CD4-positive, alpha-beta memory T cell (primary cell): ENCODE measurements around the gene MAP3K20. TPM values are rescaled to one million over a fixed set of nuclear protein-coding genes. Genes with fewer than 3 reads are reported as not detected.

ENCODE experiments used
- CTCF ChIA-PET: fragments of 350-600 bp; sonication (Branson Sonifier 250); formaldehyde crosslinking; loops from one replicate; lab custom pipeline; 2021; ENCODE audit warnings: inconsistent platforms; ENCODE audit not compliant: partially characterized antibody; lab: Charles Lee
- POLR2A ChIA-PET: fragments of 350-600 bp; sonication (Branson Sonifier 250); formaldehyde crosslinking; loops from one replicate; lab custom pipeline; 2021; ENCODE audit not compliant: partially characterized antibody; lab: Charles Lee
- DNase-seq, 5 donors: peaks; one replicate each; pipeline versions ENCODE4 v3.0.0 to v3.0.0-alpha.2; 2020 to 2022; ENCODE audit warnings: mixed read lengths in 1 of 5
- H3K27ac ChIP-seq: one replicate; pipeline ENCODE4 v1.7.0; 2013; ENCODE audit warnings: low read depth, low read length
- H3K27me3 ChIP-seq: 2 replicates; pipeline ENCODE4 v1.7.0; 2013; ENCODE audit warnings: mild to moderate bottlenecking, low read length, moderate library complexity; ENCODE audit not compliant: insufficient read depth
- H3K36me3 ChIP-seq: 2 replicates; pipeline ENCODE4 v1.7.0; 2013; ENCODE audit warnings: mild to moderate bottlenecking, low read length, moderate library complexity; ENCODE audit not compliant: insufficient read depth
- H3K4me1 ChIP-seq: 2 replicates; pipeline ENCODE4 v1.7.0; 2013; ENCODE audit warnings: mild to moderate bottlenecking, low read length, moderate library complexity; ENCODE audit not compliant: insufficient read depth
- H3K4me3 ChIP-seq, 2 donors: one replicate each; pipeline ENCODE4 v1.7.0; 2013; ENCODE audit warnings: low read length in 2 of 2, mild to moderate bottlenecking in 1 of 2
- H3K9me3 ChIP-seq, 2 donors: one replicate each; pipeline ENCODE4 v1.7.0; 2013; ENCODE audit warnings: low read length in 2 of 2, control low read depth in 1 of 2; ENCODE audit not compliant: control insufficient read depth in 1 of 2
- H3K27ac Mint-ChIP-seq, 7 donors: one replicate each; pipeline ENCODE4 v1.8.0; 2020 to 2021; ENCODE audit warnings: mixed read lengths in 7 of 7, mild to moderate bottlenecking in 6 of 7, inconsistent platforms in 3 of 7, moderate library complexity in 3 of 7
- H3K27me3 Mint-ChIP-seq, 2 donors: one replicate each; pipeline ENCODE4 v1.8.0; 2020 to 2021; ENCODE audit warnings: mixed read lengths in 2 of 2
- H3K36me3 Mint-ChIP-seq, 2 donors: one replicate each; pipeline ENCODE4 v1.8.0; 2020 to 2021; ENCODE audit warnings: mixed read lengths in 2 of 2, inconsistent platforms in 1 of 2, mild to moderate bottlenecking in 1 of 2
- H3K4me1 Mint-ChIP-seq, 4 donors: one replicate each; pipeline ENCODE4 v1.8.0; 2020 to 2021; ENCODE audit warnings: mixed read lengths in 4 of 4, mild to moderate bottlenecking in 1 of 4
- H3K4me3 Mint-ChIP-seq, 8 donors: one replicate each; pipeline ENCODE4 v1.8.0; 2020 to 2021; ENCODE audit warnings: mixed read lengths in 8 of 8, mild to moderate bottlenecking in 7 of 8, moderate library complexity in 6 of 8, inconsistent platforms in 3 of 8
- H3K9me3 Mint-ChIP-seq, 8 donors: one replicate each; pipeline ENCODE4 v1.8.0; 2020 to 2021; ENCODE audit warnings: mixed read lengths in 8 of 8, mild to moderate bottlenecking in 5 of 8, inconsistent platforms in 3 of 8, moderate library complexity in 1 of 8
- intact Hi-C: fragments of 100-400 bp; cut with micrococcal nuclease; formaldehyde crosslinking; loops from one replicate; pipeline ENCODE4 v1.15.1; 2023
- polyA plus RNA-seq, 2 donors: library from polyadenylated mRNA; unstranded; fragments of 300-500 nt; fragmentation: Illumina TruSeq; gene quantifications; one replicate each; pipeline ENCODE4 v1.2.3, GENCODE V29; 2021
- total RNA-seq, 2 experiments: library from RNA; stranded (reverse); gene quantifications; one replicate each; pipeline ENCODE4 v1.2.3, GENCODE V29; 2021

The MAP3K20 gene
- total and polyA plus RNA-seq, 4 experiments from 2014 or later: 0.67 to 2.5 (median 0.82) TPM

GRCh38 chr2:173221937-173222594, 146.4 kb downstream of the MAP3K20 start:
- Histone ChIP-seq H3K9me3 (no peaks in the 10 kb centered on the region), H3K4me3 (no peak overlapping the region), H3K27ac (no peak overlapping the region), H3K4me1 (no peaks in the 10 kb centered on the region), H3K36me3 (no peaks in the 10 kb centered on the region), H3K27me3 (no peaks in the 10 kb centered on the region)
- Mint-ChIP-seq H3K36me3 (no peaks in the 10 kb centered on the region), H3K4me1 (peaks cover 3 to 4% (median 3%) of the 10 kb centered on the region in 4 donors), H3K27me3 (no peaks in the 10 kb centered on the region), H3K4me3 (no peak overlapping the region), H3K9me3 (no peaks in the 10 kb centered on the region), H3K27ac (no peak overlapping the region)
- ChIA-PET CTCF (interaction anchor here (0.6 to 1.6 kb wide), 2 partner anchors 10 to 12 kb away, joined by 4 to 6 read pairs; no protein-coding TSS in a partner anchor), POLR2A (no interaction called here)
- intact Hi-C loops: no loop called here
- DNase-seq: no peak

GRCh38 chr2:173223871-173224270, 148.2 kb downstream of the MAP3K20 start:
- no peak overlapping the region for H3K27ac Mint-ChIP-seq
- intact Hi-C loops: no loop called here
- Histone ChIP-seq H3K27me3 (no peaks in the 10 kb centered on the region), H3K9me3 (no peaks in the 10 kb centered on the region), H3K27ac (no peak overlapping the region), H3K4me3 (no peak overlapping the region), H3K36me3 (no peaks in the 10 kb centered on the region), H3K4me1 (no peaks in the 10 kb centered on the region)
- peaks cover 0 to 1% of the 10 kb centered on the region in 2 donors for H3K27me3 Mint-ChIP-seq
- ChIA-PET POLR2A (no interaction called here), CTCF (interaction anchor here (1.1 to 1.6 kb wide), 3 partner anchors 10 to 197 kb away, joined by 3 to 8 read pairs (median 3); no protein-coding TSS in a partner anchor)
- no peaks in the 10 kb centered on the region for H3K36me3 Mint-ChIP-seq
- no peak for DNase-seq
- H3K9me3 Mint-ChIP-seq: no peaks in the 10 kb centered on the region
- H3K4me1 Mint-ChIP-seq: peaks cover 0 to 3% (median 3%) of the 10 kb centered on the region in 4 donors
- no peak overlapping the region for H3K4me3 Mint-ChIP-seq

DNA sequence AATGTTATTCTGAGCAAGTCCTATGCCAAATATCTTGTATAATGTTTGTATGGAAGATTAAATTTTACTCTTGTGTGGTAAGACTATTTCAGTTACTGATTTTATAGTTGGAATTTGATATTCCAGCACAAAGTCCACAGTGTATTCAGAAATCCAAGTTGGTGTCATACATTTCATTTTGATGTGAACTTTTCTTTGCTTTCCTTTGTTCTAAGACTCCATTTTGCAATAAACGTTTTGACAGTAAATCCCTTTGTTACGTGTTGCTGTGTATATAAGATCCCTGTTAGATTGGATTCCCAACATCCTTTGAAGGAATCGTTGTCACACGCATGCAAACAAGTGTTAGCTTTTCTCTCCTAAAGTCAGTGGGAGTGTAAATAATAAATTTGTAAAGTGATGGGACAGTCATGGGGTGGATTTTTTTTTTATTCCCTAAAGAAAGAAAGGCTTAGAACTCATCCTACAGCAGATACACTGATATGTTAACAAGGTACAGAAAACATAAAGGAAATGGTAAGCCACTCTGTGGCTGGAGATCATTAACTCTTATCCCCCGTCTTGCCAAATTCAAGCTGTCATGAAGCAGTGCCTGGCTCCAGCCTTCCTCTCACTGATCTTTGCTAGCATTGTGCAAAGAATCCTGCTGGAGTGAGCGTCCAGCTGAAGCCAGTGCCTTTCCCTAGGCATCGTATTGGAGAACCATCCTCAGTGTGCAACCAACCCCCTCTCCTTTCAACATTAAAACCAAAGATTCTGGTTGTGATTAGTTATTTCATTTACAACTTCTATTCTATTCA, 151.5 kb downstream of the MAP3K20 start:
- CTCF ChIA-PET: interaction anchor here (0.6 to 0.9 kb wide), 2 partner anchors 9 to 16 kb away, joined by 3 to 4 read pairs; no protein-coding TSS in a partner anchor
- H3K9me3 Mint-ChIP-seq: no peaks in the 10 kb centered on the region
- Histone ChIP-seq H3K36me3 (no peaks in the 10 kb centered on the region), H3K9me3 (no peaks in the 10 kb centered on the region), H3K27me3 (no peaks in the 10 kb centered on the region), H3K4me3 (no peak overlapping the region), H3K4me1 (no peaks in the 10 kb centered on the region), H3K27ac (no peak overlapping the region)
- no peaks in the 10 kb centered on the region for H3K36me3 Mint-ChIP-seq
- no peak overlapping the region for H3K27ac Mint-ChIP-seq
- H3K27me3 Mint-ChIP-seq: peaks cover 0 to 1% of the 10 kb centered on the region in 2 donors
- H3K4me1 Mint-ChIP-seq: no peaks in the 10 kb centered on the region
- intact Hi-C loops: no loop called here
- POLR2A ChIA-PET: no interaction called here
- DNase-seq: no peak
- no peak overlapping the region for H3K4me3 Mint-ChIP-seq

DNA sequence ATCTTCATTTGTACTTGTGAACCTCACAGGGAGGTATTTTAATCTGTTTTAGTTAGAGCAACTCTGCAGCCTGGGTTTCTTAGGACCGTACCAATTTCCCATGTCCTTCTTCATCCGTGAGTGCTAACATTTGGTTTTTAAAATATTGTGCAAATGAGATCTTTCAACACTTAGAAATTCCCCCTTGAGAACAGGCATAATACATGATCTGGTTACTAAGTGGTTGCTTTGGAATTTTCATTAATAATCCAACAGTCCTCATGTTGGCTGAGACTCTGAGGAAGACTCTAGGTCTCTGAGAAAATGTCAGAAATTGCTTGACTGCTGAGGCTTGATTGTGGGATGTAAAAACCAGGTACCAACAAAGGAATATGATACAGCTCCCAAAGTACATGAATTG, 153.4 kb downstream of the MAP3K20 start:
- Histone ChIP-seq H3K4me3 (no peak overlapping the region), H3K27ac (no peak overlapping the region), H3K4me1 (no peaks in the 10 kb centered on the region), H3K27me3 (no peaks in the 10 kb centered on the region), H3K36me3 (no peaks in the 10 kb centered on the region), H3K9me3 (no peaks in the 10 kb centered on the region)
- intact Hi-C loops: no loop called here
- CTCF ChIA-PET: no interaction called here
- H3K4me1 Mint-ChIP-seq: no peaks in the 10 kb centered on the region
- H3K36me3 Mint-ChIP-seq: no peaks in the 10 kb centered on the region
- no peaks in the 10 kb centered on the region for H3K9me3 Mint-ChIP-seq
- POLR2A ChIA-PET: no interaction called here
- no peak overlapping the region for H3K4me3 Mint-ChIP-seq
- H3K27me3 Mint-ChIP-seq: peaks cover 0 to 1% of the 10 kb centered on the region in 2 donors
- no peak overlapping the region for H3K27ac Mint-ChIP-seq
- no peak for DNase-seq

DNA sequence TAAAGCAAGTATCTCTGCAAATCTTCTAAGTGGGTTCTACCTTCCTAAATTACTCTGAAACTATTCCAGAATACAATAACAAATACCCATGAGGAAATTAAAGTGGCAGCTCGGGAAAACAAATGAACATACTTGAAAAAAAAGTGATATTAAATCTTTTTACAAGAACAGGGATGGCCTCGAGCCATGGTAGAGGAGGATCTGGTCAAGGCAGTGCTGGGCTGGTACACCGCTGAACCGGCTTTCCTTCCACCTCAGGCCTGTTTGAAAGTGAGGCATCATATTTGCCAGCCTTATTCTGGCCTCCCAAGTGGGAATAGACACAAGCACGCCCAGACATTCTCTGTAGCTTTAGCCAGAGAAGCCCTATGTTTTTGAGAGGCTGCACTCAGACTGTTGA, 154.5 kb downstream of the MAP3K20 start:
- Histone ChIP-seq H3K36me3 (no peaks in the 10 kb centered on the region), H3K27ac (no peak overlapping the region), H3K27me3 (no peaks in the 10 kb centered on the region), H3K4me1 (no peaks in the 10 kb centered on the region), H3K9me3 (no peaks in the 10 kb centered on the region), H3K4me3 (no peak overlapping the region)
- Mint-ChIP-seq H3K36me3 (no peaks in the 10 kb centered on the region), H3K27ac (no peak overlapping the region), H3K4me3 (no peak overlapping the region), H3K9me3 (no peaks in the 10 kb centered on the region), H3K27me3 (peaks cover 0 to 4% of the 10 kb centered on the region in 2 donors), H3K4me1 (no peaks in the 10 kb centered on the region)
- no peak for DNase-seq
- intact Hi-C loops: no loop called here
- ChIA-PET POLR2A (no interaction called here), CTCF (interaction anchor here (0.9 kb wide), 1 partner anchor 12 kb away, joined by 3 read pairs; no protein-coding TSS in a partner anchor)

DNA sequence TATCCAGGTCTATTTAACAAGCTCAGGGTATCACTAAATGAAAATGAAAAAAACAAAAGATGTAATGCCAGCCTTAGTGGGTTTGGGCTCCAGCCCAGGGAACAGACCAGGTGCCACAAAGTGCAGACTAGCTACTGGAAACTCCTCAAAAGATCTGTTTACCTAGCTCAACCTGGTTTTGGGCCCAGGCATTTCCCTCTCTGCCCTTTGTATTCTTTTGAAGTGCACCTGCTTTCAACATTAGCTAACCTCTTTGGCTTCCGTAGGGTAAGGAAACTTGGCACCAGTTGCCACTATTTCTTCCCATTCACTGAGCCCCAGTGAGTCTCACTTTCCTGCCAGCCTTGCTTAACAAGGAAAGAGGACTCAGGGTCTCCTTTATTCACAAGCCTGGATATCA, 155.4 kb downstream of the MAP3K20 start:
- Histone ChIP-seq H3K27ac (no peak overlapping the region), H3K36me3 (no peaks in the 10 kb centered on the region), H3K4me3 (no peak overlapping the region), H3K4me1 (no peaks in the 10 kb centered on the region), H3K27me3 (no peaks in the 10 kb centered on the region), H3K9me3 (no peaks in the 10 kb centered on the region)
- Mint-ChIP-seq H3K27me3 (peaks cover 0 to 4% of the 10 kb centered on the region in 2 donors), H3K4me1 (no peaks in the 10 kb centered on the region), H3K4me3 (no peak overlapping the region), H3K36me3 (no peaks in the 10 kb centered on the region), H3K27ac (no peak overlapping the region), H3K9me3 (no peaks in the 10 kb centered on the region)
- POLR2A ChIA-PET: no interaction called here
- no peak for DNase-seq
- intact Hi-C loops: no loop called here
- CTCF ChIA-PET: interaction anchor here (0.9 to 1.5 kb wide), 3 partner anchors 11 to 20 kb away, joined by 3 to 5 read pairs (median 3); no protein-coding TSS in a partner anchor

GRCh38 chr2:173231465-173231864, 155.8 kb downstream of the MAP3K20 start:
- no peak overlapping the region for H3K4me3 ChIP-seq
- no peaks in the 10 kb centered on the region for H3K36me3 ChIP-seq
- H3K27me3 ChIP-seq: no peaks in the 10 kb centered on the region
- peaks cover 0 to 4% of the 10 kb centered on the region in 2 donors for H3K27me3 Mint-ChIP-seq
- no peak for DNase-seq
- H3K4me3 Mint-ChIP-seq: no peak overlapping the region
- ChIA-PET POLR2A (no interaction called here), CTCF (interaction anchor here (1.3 to 1.5 kb wide), 2 partner anchors 19 to 21 kb away, joined by 3 to 5 read pairs; no protein-coding TSS in a partner anchor)
- intact Hi-C loops: no loop called here
- H3K27ac ChIP-seq: no peak overlapping the region
- peak overlapping the region in 2 of 7 donors; percentile 38 to 43 for H3K27ac Mint-ChIP-seq
- no peaks in the 10 kb centered on the region for H3K36me3 Mint-ChIP-seq
- no peaks in the 10 kb centered on the region for H3K9me3 Mint-ChIP-seq
- no peaks in the 10 kb centered on the region for H3K4me1 Mint-ChIP-seq
- H3K9me3 ChIP-seq: no peaks in the 10 kb centered on the region
- no peaks in the 10 kb centered on the region for H3K4me1 ChIP-seq
